Stomach (tissue), 9 donors: Measurements from ENCODE around the gene SFXN5. TPM values are rescaled to one million over a fixed set of nuclear protein-coding genes. Genes with fewer than 3 reads are reported as not detected.

Source experiments
- DNase-seq, 2 donors: peaks; one replicate each; pipeline versions ENCODE4 v3.0.0 to v3.0.0-alpha.2; 2013 to 2019
- H3K27ac ChIP-seq, 5 donors: fragments of 200-600 bp in 4 of 5; sonication (generic) in 4 of 5; one replicate each; pipeline ENCODE4 v1.5.1; 2013 to 2019; ENCODE audit warnings: mild to moderate bottlenecking in 1 of 5, moderate library complexity in 1 of 5
- H3K27me3 ChIP-seq, 3 donors: fragments of 200-600 bp; sonication (generic); one replicate each; pipeline ENCODE4 v1.5.1; 2017 to 2019; ENCODE audit warnings: mixed run types in 1 of 3
- H3K36me3 ChIP-seq, 4 donors: fragments of 200-600 bp; sonication (generic); 1 replicate in 3 of 4; 2 replicates in 1 of 4; pipeline ENCODE4 v1.5.1; 2016 to 2019
- H3K4me1 ChIP-seq, 4 donors: fragments of 200-600 bp; sonication (generic); one replicate each; pipeline ENCODE4 v1.5.1; 2016 to 2019
- H3K4me3 ChIP-seq, 4 donors: fragments of 200-600 bp; sonication (generic) in 3 of 4; one replicate each; pipeline ENCODE4 v1.5.1; 2016 to 2019; ENCODE audit warnings: mild to moderate bottlenecking in 1 of 4
- H3K9me3 ChIP-seq, 4 donors: fragments of 200-600 bp; sonication (generic); one replicate each; pipeline ENCODE4 v1.5.1; 2016 to 2019
- EP300 ChIP-seq: sonication (generic); formaldehyde crosslinking; IDR thresholded peaks from one replicate; pipeline ENCODE4 v1.6.1; 2017; ENCODE audit warnings: antibody characterized with exemption
- POLR2A ChIP-seq, 4 donors: fragments of 450-650 bp; IDR thresholded peaks; one replicate each; pipeline ENCODE4 v1.6.1; 2016; ENCODE audit warnings: antibody characterized with exemption in 4 of 4, control low read depth in 2 of 4, mild to moderate bottlenecking in 1 of 4, moderate library complexity in 1 of 4
- POLR2AphosphoS5 ChIP-seq, 3 donors: sonication (generic); formaldehyde crosslinking; IDR thresholded peaks; one replicate each; pipeline ENCODE4 v1.6.1; 2016; ENCODE audit warnings: antibody characterized with exemption in 3 of 3
- WGBS, 5 donors: extraction: QIAGEN DNeasy Blood & Tissue Kit in 3 of 5; methylation state at CpG; one replicate each; pipeline versions ENCODE4 v1.1.5 to v1.1.7; 2013 to 2018; 5-methylcytosine and 5-hydroxymethylcytosine counted together
- intact Hi-C: fragments of 100-400 bp; cut with DNase I; formaldehyde crosslinking; loops from one replicate; pipeline ENCODE4 v1.15.1; 2023; ENCODE audit warnings: low total_unique reads
- polyA plus RNA-seq, 3 donors: library from polyadenylated mRNA; stranded (reverse); fragments of 200-250 nt; gene quantifications; one replicate each; pipeline ENCODE4 v1.2.3, GENCODE V29; 2013
- total RNA-seq, 5 donors: library from RNA; depleted of rRNA; stranded (reverse); fragments of >200 nt; gene quantifications; one replicate each; pipeline versions ENCODE4 v1.1.0 to v1.2.3, GENCODE V29; 2014 to 2016
- TF ChIP-seq, protein P1 (sequence below), 7 experiments: fragments of 450-650 bp in 4 of 7; fragments of 200-600 bp in 3 of 7; sonication (generic) in 3 of 7; IDR thresholded peaks; one replicate each; pipeline ENCODE4 v1.5.1; 2016 to 2019; ENCODE audit warnings: antibody characterized with exemption in 7 of 7, control low read depth in 2 of 7, mild to moderate bottlenecking in 1 of 7
- donor health status: healthy with polysubstance abuse.
- donor health status: Bipolar disorder and iron deficiency.
- donor health status: healthy.

SFXN5 gene
- total and polyA plus RNA-seq, 8 donors: 2.7 to 118 (median 17.2) TPM

DNA sequence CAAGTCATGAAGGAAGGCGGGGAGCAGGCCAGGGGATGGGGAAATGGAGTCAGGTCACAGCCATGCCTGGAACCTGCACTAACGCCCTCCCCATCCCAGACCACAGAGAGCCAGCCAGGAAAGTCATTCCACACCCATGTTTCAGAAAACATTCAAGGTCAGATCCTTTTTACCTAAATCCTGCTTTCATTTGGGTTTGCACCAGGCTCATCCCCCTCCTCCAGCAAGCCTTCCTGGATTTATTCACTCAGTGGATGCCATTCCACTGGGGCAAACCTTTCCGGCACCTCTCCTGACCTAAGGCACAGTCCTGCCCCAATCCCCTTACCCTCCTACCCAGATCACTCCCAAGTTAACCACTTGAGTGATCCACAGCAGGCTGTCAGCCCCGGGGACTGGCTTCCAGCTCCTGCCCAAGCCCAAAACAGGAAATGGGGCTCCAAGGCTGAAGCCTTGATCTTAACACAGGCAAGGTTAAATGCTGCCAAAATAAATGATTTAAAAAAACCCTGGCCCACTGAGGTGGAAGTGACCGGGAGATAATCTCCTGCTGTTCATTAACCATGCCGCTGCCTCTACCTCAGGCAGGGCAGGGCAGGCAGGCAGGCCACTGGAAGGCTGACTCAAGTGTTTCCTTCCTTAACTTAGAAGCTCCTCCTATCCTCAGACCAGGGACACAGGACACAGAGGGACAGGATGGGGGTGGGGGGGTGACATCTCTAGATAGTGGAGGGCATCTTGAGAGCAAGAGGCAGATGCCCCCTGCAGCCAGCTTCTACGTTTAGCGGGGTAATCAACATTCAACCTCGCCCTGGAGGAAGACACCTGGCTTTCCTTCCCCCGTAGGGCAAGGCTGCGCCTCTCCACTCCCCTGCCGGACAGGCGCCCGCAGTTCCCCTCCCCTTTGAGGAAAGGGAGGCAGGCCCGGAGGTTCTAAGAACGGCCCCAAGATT lies 39.8 kb upstream of the SFXN5 start:
- DNase-seq: peak; percentile 54 to 64
- 10 to 21% (median 16%) methylated on average over 12 to 16 of the region's 16 CpGs for WGBS, 5 donors
- Histone ChIP-seq H3K4me1 (peaks cover 45 to 62% (median 54%) of the 10 kb centered on the region in 4 donors), H3K9me3 (no peaks in the 10 kb centered on the region), H3K4me3 (peak overlapping the region; percentile 82 to 87 (median 86)), H3K36me3 (no peaks in the 10 kb centered on the region), H3K27me3 (peaks cover 0 to 20% (median 0%) of the 10 kb centered on the region in 3 donors), H3K27ac (peak overlapping the region; percentile 86 to 97 (median 91))
- intact Hi-C loops: loop anchor here (5.0 kb wide), 1 partner anchor 34 kb away; no protein-coding TSS in a partner anchor
- TF ChIP-seq, protein P1, sequence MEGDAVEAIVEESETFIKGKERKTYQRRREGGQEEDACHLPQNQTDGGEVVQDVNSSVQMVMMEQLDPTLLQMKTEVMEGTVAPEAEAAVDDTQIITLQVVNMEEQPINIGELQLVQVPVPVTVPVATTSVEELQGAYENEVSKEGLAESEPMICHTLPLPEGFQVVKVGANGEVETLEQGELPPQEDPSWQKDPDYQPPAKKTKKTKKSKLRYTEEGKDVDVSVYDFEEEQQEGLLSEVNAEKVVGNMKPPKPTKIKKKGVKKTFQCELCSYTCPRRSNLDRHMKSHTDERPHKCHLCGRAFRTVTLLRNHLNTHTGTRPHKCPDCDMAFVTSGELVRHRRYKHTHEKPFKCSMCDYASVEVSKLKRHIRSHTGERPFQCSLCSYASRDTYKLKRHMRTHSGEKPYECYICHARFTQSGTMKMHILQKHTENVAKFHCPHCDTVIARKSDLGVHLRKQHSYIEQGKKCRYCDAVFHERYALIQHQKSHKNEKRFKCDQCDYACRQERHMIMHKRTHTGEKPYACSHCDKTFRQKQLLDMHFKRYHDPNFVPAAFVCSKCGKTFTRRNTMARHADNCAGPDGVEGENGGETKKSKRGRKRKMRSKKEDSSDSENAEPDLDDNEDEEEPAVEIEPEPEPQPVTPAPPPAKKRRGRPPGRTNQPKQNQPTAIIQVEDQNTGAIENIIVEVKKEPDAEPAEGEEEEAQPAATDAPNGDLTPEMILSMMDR (IDR thresholded peaks at IDR 0.05): no peak
- peak in 2 of 3 donors; percentile 35 to 46 for TF ChIP-seq POLR2AphosphoS5 (IDR thresholded peaks at IDR 0.05)
- no peak for TF ChIP-seq EP300
- TF ChIP-seq POLR2A (IDR thresholded peaks at IDR 0.05): no peak

DNA sequence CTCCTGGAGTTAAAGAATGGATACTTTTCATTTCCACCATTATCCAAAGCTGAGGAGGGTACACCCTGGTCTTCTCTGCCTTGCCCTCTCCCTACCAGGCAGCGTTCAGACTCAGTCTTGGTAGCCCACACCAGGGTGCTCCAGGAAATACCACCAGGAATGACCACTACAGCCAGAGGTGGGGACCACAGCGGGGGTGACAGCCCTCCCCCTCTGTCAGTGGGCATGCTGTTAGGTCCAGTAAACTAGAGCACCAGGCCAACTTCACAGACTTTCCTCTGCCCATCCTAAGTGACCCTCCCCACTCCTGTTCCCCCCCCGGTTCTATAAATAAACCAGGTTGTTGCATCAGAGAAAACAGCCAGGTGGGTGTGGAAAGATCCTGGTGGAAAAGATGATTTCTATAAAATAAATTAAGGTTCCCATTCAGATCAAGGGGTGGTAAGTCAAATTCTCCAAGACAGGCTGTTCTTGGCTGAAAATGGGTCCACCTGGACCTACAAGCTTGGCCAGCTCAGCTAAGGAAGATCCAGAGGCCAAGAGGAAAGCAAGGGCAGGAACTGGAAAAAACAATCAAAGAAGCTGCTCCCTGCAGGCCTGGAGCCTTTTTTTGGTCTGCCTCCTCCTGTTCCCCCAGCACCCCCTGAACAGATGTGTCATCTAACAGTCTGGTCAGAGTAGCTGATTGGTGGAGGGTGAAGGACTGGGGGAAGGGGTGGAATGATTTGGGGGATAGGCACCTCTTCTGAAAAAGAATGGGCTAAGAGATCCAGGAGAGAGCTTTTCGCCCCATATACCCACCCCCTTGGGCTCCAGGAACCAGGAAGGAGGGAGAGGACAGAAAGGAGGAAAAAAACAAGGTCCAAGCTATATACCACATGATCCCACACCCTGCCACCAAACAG lies 38.9 kb upstream of the SFXN5 start:
- intact Hi-C loops: loop anchor here (5.0 kb wide), 1 partner anchor 33 kb away; no protein-coding TSS in a partner anchor
- peaks cover 0 to 20% (median 0%) of the 10 kb centered on the region in 3 donors for H3K27me3 ChIP-seq
- WGBS, 5 donors: 56 to 77% (median 67%) methylated on average over 4 of the region's 4 CpGs
- H3K4me1 ChIP-seq: peaks cover 45 to 71% (median 54%) of the 10 kb centered on the region in 4 donors
- H3K27ac ChIP-seq: peak overlapping the region in 3 of 5 donors; percentile 91 to 97 (median 96)
- TF ChIP-seq POLR2AphosphoS5 (IDR thresholded peaks at IDR 0.05) (no peak), EP300 (no peak), POLR2A (IDR thresholded peaks at IDR 0.05) (no peak)
- TF ChIP-seq, protein P1 (IDR thresholded peaks at IDR 0.05): no peak
- DNase-seq: no peak
- H3K4me3 ChIP-seq: peak overlapping the region; percentile 82 to 87 (median 86)
- peaks cover 0 to 2% (median 0%) of the 10 kb centered on the region in 4 donors for H3K36me3 ChIP-seq
- no peaks in the 10 kb centered on the region for H3K9me3 ChIP-seq

DNA sequence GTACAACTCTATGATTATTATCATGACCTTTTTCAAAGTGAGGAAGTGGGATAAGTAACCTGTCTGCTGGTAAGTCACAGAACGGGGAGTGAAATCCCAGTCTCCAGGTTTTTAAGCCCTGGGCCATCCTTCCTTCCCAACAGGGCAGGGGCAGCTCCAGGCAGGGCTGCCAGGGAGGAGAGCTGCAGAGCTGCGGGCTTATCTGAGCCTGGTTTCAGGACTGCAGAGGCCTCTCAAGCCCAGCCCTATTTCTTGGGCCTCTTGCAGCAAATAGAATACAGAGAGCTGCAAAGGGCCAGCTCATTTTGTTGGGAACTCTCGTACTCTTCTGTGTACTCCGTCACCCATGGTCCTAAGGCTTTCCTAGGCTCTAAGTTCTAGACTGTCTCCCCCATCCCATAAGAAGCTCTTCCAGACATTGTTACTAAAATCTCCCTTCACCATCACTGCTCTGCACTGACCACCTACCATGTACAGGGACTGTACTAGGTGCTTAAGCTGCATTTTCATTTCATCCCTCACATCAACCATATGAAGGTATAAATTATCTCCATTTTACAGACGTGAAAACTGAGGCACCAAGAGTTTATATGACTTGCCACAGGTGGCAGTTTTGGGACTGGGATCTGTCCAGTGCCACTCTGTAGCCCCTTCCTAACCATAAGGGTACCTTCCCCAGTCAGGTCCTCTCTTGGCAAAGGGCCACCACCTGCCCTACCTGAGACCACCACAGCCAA lies 38.1 kb upstream of the SFXN5 start:
- H3K9me3 ChIP-seq: no peaks in the 10 kb centered on the region
- TF ChIP-seq EP300 (no peak), POLR2AphosphoS5 (IDR thresholded peaks at IDR 0.05) (no peak), POLR2A (IDR thresholded peaks at IDR 0.05) (no peak)
- TF ChIP-seq, protein P1 (IDR thresholded peaks at IDR 0.05): no peak
- H3K4me1 ChIP-seq: peaks cover 45 to 76% (median 54%) of the 10 kb centered on the region in 4 donors
- DNase-seq: no peak
- peaks cover 0 to 20% (median 0%) of the 10 kb centered on the region in 3 donors for H3K27me3 ChIP-seq
- H3K27ac ChIP-seq: peak overlapping the region in 1 of 5 donors; percentile 91
- intact Hi-C loops: loop anchor here (5.0 kb wide), 1 partner anchor 32 kb away; no protein-coding TSS in a partner anchor
- 58 to 82% (median 62%) methylated on average over 5 of the region's 5 CpGs for WGBS, 5 donors
- H3K4me3 ChIP-seq: no peak overlapping the region
- H3K36me3 ChIP-seq: peaks cover 0 to 5% (median 0%) of the 10 kb centered on the region in 4 donors
